Measurements from ENCODE around the gene CADM2. TPM values are rescaled to one million over a fixed set of nuclear protein-coding genes. Genes with fewer than 3 reads are reported as not detected.

Gene CADM2
- total RNA-seq, 4 donors from 2014 or later: 1.2 to 22.3 (median 2.4) TPM

DNA sequence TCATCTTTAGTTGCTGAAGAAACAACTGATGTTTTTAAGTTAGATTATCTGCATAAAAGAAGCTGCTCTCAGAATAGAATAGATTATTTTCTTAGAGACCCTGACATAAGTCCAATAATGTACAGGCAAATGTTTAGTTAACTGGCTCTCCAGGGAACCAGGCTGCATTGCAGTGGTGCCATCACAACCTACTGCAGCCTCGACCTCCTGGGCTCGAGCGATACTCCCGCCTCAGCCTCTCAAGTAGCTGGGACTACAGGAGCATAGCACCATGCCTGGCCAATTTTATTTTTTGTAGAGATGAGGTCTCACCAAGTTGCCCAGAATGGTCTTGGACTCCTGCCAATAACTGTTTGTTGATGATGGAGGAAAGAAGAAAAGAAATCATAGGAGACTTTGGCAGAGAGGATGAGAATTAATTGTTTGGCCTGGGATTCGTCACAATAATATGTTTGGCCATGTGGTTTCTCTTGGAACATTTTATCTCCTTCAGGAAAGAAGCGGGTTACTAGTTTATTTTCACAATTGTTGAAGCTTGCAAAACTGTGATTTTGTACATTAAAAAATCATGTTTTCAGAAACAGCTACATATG, 429.2 kb downstream of the CADM2 start:
- Histone ChIP-seq H3K36me3 (no peaks in the 10 kb centered on the region), H3K27ac (no peak overlapping the region), H3K27me3 (no peaks in the 10 kb centered on the region), H3K4me1 (no peaks in the 10 kb centered on the region), H3K9me3 (no peaks in the 10 kb centered on the region), H3K4me3 (no peak overlapping the region)
- no peak for DNase-seq
- TF ChIP-seq, protein P1, sequence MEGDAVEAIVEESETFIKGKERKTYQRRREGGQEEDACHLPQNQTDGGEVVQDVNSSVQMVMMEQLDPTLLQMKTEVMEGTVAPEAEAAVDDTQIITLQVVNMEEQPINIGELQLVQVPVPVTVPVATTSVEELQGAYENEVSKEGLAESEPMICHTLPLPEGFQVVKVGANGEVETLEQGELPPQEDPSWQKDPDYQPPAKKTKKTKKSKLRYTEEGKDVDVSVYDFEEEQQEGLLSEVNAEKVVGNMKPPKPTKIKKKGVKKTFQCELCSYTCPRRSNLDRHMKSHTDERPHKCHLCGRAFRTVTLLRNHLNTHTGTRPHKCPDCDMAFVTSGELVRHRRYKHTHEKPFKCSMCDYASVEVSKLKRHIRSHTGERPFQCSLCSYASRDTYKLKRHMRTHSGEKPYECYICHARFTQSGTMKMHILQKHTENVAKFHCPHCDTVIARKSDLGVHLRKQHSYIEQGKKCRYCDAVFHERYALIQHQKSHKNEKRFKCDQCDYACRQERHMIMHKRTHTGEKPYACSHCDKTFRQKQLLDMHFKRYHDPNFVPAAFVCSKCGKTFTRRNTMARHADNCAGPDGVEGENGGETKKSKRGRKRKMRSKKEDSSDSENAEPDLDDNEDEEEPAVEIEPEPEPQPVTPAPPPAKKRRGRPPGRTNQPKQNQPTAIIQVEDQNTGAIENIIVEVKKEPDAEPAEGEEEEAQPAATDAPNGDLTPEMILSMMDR (IDR thresholded peaks at IDR 0.05): no peak
- TF ChIP-seq POLR2A (IDR thresholded peaks at IDR 0.05): no peak

DNA sequence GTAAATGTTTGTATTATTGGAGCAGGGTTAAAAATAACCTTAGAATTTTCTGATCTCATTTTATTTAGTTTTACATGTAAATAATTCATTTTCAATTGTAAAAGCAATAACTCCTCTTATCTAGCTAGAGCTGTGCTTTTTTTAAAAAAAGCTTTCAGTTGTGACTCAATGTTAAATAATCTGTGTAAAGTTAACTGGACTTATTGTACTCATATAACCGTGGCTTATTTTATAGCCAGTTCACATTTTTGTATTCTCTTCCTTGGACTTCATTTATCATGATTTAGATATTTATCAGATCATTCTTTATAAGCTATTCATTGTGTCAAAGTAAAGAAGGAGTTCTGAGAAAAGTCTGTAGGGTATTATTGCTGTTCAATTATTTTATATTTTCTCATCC, 435.6 kb downstream of the CADM2 start:
- Histone ChIP-seq H3K27me3 (no peaks in the 10 kb centered on the region), H3K36me3 (no peaks in the 10 kb centered on the region), H3K4me1 (no peaks in the 10 kb centered on the region), H3K4me3 (no peak overlapping the region), H3K9me3 (no peaks in the 10 kb centered on the region), H3K27ac (no peak overlapping the region)
- no peak for TF ChIP-seq POLR2A (IDR thresholded peaks at IDR 0.05)
- TF ChIP-seq, protein P1 (IDR thresholded peaks at IDR 0.05): no peak
- DNase-seq: no peak

DNA sequence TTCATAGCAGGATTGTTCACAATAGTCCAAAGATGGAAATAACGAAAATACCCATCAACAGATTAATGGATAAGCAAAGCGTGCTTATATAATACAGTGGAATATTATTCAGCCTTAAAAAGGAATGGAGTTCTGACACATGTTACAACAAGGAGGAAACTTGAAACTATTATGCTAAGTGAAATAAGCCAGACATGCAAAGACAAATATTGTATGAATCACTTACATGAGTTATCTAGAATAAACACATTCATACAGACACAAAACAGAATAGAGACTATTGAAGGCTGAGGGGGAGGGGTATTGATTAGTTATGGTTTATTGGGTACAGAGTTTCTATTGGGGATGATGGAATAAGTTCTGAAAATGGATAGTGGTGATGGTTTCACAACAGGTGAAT, 438.6 kb downstream of the CADM2 start:
- Histone ChIP-seq H3K36me3 (no peaks in the 10 kb centered on the region), H3K4me1 (no peaks in the 10 kb centered on the region), H3K27me3 (no peaks in the 10 kb centered on the region), H3K4me3 (no peak overlapping the region), H3K9me3 (no peaks in the 10 kb centered on the region), H3K27ac (no peak overlapping the region)
- TF ChIP-seq, protein P1 (IDR thresholded peaks at IDR 0.05): no peak
- no peak for DNase-seq

DNA sequence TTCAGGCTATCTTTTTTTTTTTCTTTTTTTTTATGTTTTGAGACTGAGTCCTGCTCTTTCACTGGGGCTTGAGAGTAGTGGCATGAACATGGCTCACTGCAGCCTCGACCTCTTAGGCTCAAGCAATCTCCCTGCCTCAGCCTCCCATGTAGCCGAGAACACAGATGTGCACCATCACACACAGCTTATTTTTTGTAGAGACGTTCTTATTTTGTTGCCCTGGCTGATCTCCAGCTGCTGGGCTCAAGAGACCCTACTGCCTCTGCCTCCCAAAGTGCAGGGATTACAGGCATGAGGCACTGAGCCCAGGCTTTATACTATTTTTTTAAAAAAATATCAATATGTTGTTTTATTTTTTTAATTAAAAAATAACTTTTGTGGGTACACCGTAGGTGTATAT, 467.3 kb downstream of the CADM2 start:
- no peak for TF ChIP-seq POLR2A (IDR thresholded peaks at IDR 0.05)
- TF ChIP-seq, protein P1 (IDR thresholded peaks at IDR 0.05): no peak
- Histone ChIP-seq H3K27me3 (no peaks in the 10 kb centered on the region), H3K4me1 (no peaks in the 10 kb centered on the region), H3K27ac (no peak overlapping the region), H3K4me3 (no peak overlapping the region), H3K36me3 (no peaks in the 10 kb centered on the region), H3K9me3 (no peaks in the 10 kb centered on the region)
- DNase-seq: no peak

DNA sequence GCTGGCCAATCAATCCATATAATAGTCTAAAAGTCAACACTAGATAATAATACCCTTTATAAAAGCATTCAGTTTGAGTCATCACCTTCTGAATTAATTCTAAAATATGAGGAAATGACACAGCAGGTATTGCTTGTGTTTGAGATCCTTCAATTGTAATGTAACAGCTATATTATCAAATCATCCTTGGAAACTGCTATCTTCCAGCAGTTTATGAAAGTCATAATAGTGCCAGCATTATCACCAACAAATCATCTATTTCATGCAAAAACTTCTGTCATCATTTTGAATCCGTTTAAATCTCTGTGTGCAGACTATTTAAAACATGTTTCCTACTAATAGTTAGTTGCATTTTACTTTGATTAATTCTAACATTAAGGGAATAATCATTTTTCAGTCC, 468.7 kb downstream of the CADM2 start:
- no peaks in the 10 kb centered on the region for H3K9me3 ChIP-seq
- H3K36me3 ChIP-seq: no peaks in the 10 kb centered on the region
- no peak for DNase-seq
- TF ChIP-seq POLR2A (IDR thresholded peaks at IDR 0.05): no peak
- H3K4me1 ChIP-seq: no peaks in the 10 kb centered on the region
- no peaks in the 10 kb centered on the region for H3K27me3 ChIP-seq
- no peak overlapping the region for H3K27ac ChIP-seq
- no peak overlapping the region for H3K4me3 ChIP-seq

DNA sequence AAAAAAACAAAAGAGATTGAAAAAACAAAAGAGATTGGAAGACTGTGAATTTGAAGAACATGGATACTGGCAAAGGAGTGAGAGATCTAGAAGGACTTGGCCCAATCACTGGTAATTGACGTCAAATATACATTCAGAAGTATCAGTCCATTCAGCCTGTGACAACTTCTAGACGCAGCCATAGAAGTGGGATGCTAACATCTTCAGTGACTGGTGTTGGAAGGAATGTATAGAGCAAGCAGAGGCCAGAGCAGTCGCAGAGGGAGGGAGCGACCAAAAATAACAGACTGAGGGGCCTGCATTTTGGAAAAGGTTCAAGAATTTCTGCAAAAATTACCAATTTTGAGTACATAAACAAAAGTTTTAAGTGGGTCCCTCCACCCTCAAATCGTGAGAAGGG, 473.3 kb downstream of the CADM2 start:
- H3K27me3 ChIP-seq: no peaks in the 10 kb centered on the region
- no peaks in the 10 kb centered on the region for H3K4me1 ChIP-seq
- no peak overlapping the region for H3K4me3 ChIP-seq
- H3K9me3 ChIP-seq: no peaks in the 10 kb centered on the region
- DNase-seq: no peak
- H3K36me3 ChIP-seq: no peaks in the 10 kb centered on the region
- no peak overlapping the region for H3K27ac ChIP-seq
- TF ChIP-seq POLR2A (IDR thresholded peaks at IDR 0.05): no peak
- TF ChIP-seq, protein P1 (IDR thresholded peaks at IDR 0.05): no peak
